Measurements from ENCODE around the gene AKAP13.

DNA sequence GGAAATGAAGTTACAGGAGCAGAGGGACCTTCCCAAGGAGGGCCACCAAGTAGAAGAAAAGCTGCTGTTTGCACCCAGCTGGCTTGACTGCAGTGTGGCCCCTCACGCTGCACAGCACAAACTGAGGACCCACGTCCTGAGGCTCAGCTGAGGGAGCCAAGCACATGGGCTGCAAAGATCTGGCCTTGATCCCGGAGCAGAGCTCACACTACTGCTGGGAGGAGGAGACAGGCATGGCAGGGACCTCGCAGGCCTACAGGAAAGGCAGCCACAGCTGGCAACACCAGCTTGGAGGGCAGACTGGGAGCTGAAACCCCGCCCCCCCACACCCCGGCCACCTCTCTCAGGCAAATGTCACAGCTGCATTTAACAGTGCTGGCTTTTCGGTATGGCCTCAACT, 374.6 kb downstream of the AKAP13 start:
- TF ChIP-seq CTCF (IDR thresholded peaks at IDR 0.05) (no peak), POLR2A (IDR thresholded peaks at IDR 0.05) (no peak)
